HG03354 (cell line): ENCODE measurements around the gene MAOA.
"Not testable (repeated sequence)": the region's sequence is repeated elsewhere in the genome, so short reads cannot be mapped to it uniquely, and the experiment has no call there.

ENCODE experiments used
- ATAC-seq: cut with Tn5 transposase; IDR thresholded peaks from one replicate; pipeline ENCODE4 v1.9.1; 2021; ENCODE audit warnings: mild to moderate bottlenecking; ENCODE audit not compliant: unreplicated experiment, poor library complexity, severe bottlenecking

MAOA gene

GRCh38 chrX:43661521-43662240 lies 5.6 kb downstream of the MAOA start:
- ATAC-seq = no peak

GRCh38 chrX:43663173-43663572 lies 7.1 kb downstream of the MAOA start:
- ATAC-seq = no peak

GRCh38 chrX:43664258-43664657 lies 8.2 kb downstream of the MAOA start:
- ATAC-seq = no peak

- ATAC-seq = no peak
Observed at GRCh38 chrX:43664708-43665107, 8.6 kb downstream of the MAOA start.

- no peak for ATAC-seq
Observed at GRCh38 chrX:43666311-43666912, 10.3 kb downstream of the MAOA start.

- ATAC-seq = not testable (repeated sequence)
Observed at GRCh38 chrX:43675965-43676628, 20.0 kb downstream of the MAOA start.

- no peak for ATAC-seq
Observed at GRCh38 chrX:43676971-43677572, 21.0 kb downstream of the MAOA start.

GRCh38 chrX:43677993-43678392 lies 21.9 kb downstream of the MAOA start:
- no peak for ATAC-seq

- ATAC-seq = no peak
Observed at GRCh38 chrX:43679058-43679457, 23.0 kb downstream of the MAOA start.

GRCh38 chrX:43679778-43680177 lies 23.7 kb downstream of the MAOA start:
- ATAC-seq = no peak

GRCh38 chrX:43682726-43683125 lies 26.6 kb downstream of the MAOA start:
- no peak for ATAC-seq

GRCh38 chrX:43685221-43685620 lies 29.1 kb downstream of the MAOA start:
- ATAC-seq = no peak

GRCh38 chrX:43688586-43688985 lies 32.5 kb downstream of the MAOA start:
- no peak for ATAC-seq

GRCh38 chrX:43693602-43694406 lies 37.7 kb downstream of the MAOA start:
- ATAC-seq = no peak

GRCh38 chrX:43699475-43699874 lies 43.4 kb downstream of the MAOA start:
- no peak for ATAC-seq

- ATAC-seq = no peak
Observed at GRCh38 chrX:43702079-43702524, 46.0 kb downstream of the MAOA start.

- ATAC-seq = no peak
Observed at GRCh38 chrX:43702660-43703059, 46.6 kb downstream of the MAOA start.

GRCh38 chrX:43703211-43703791 lies 47.2 kb downstream of the MAOA start:
- ATAC-seq = no peak

GRCh38 chrX:43706786-43707370 lies 50.8 kb downstream of the MAOA start:
- no peak for ATAC-seq
